ENCODE results near the gene TXK. TPM values are rescaled to one million over a fixed set of nuclear protein-coding genes. Genes with fewer than 3 reads are reported as not detected.

The TXK gene
- total and polyA plus RNA-seq, 10 of the 15 experiments (the other 5 are each of a cell fraction or from before 2014, with no cell fraction given): 0.44 to 2.9 (median 1.4) TPM

DNA sequence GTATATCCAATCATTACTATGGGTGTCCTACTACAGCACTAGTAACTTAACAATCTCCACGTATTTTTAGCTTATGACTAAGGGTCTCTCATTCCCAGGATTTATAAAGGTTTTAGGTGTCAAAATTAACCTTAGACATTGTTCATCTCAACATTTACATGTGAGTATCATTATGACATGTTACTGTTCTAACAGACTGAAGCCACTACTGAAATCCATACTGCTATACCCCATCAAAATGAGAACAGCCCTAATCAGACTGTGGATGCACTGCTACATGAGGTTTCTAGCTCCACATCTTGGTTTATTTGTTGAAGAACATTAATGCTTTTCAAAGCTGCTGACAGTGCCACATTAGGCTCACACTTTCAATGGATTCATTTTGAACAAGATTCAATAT lies 35.6 kb upstream of the TXK start:
- RAD21 ChIA-PET (ENCODE audit: unreplicated experiment): interaction anchor here (1.0 kb wide), 1 partner anchor 97 kb away, joined by 4 read pairs; no protein-coding TSS in a partner anchor
- CTCF ChIA-PET: interaction anchor here (1.2 to 1.4 kb wide), 3 partner anchors 12 to 105 kb away, joined by 3 to 5 read pairs (median 4); no protein-coding TSS in a partner anchor
- POLR2A ChIA-PET: no interaction called here
- Histone ChIP-seq H3K79me2 (ENCODE audit: control insufficient read depth, insufficient read depth, low read length) (peaks cover 9% of the 10 kb centered on the region), H3K4me2 (ENCODE audit: control insufficient read depth, insufficient read depth) (no peak overlapping the region), H3K4me1 (ENCODE audit: control insufficient read depth, insufficient read depth, low read length) (peaks cover 17% of the 10 kb centered on the region), H3K9ac (ENCODE audit: control insufficient read depth, insufficient read depth, low read length) (no peak overlapping the region), H3K27me3 (replicated peaks in 1 of 2; ENCODE audit: control insufficient read depth in 2 of 2, insufficient read depth in 2 of 2, low read length in 1 of 2) (no peaks in the 10 kb centered on the region), H3K27ac (ENCODE audit: control insufficient read depth, insufficient read depth) (no peak overlapping the region), H2AFZ (ENCODE audit: control insufficient read depth, low read depth, low read length) (no peak overlapping the region), H4K20me1 (ENCODE audit: control insufficient read depth, insufficient read depth) (no peaks in the 10 kb centered on the region), H3K9me3 (replicated peaks; ENCODE audit: control insufficient read depth, insufficient read depth, low read length) (peaks cover 6% of the 10 kb centered on the region; the same call in 2 of the 3 replicates), H3K36me3 (ENCODE audit: control insufficient read depth in 2 of 2, insufficient read depth in 2 of 2, low read length in 1 of 2) (peaks cover 12 to 34% of the 10 kb centered on the region in 2 experiments), H3K4me3 (no peak overlapping the region)
- ATAC-seq (no peak), FAIRE-seq (no peak), DNase-seq (ENCODE audit: low read depth, low spot score) (no peak)
- WGBS (ENCODE audit: insufficient coverage, insufficient replicate concordance, low lambda C conversion rate, missing lambda C conversion rate): 57% methylated on average over 1 of the region's 1 CpG
- intact Hi-C loops (cut with micrococcal nuclease; ENCODE audit: unreplicated experiment) (no loop called here), in situ Hi-C loops (cut with MboI) (no loop called here)
- no peak for TF ChIP-seq BCLAF1 (IDR thresholded peaks at IDR 0.05)
- TF ChIP-seq, protein P1, sequence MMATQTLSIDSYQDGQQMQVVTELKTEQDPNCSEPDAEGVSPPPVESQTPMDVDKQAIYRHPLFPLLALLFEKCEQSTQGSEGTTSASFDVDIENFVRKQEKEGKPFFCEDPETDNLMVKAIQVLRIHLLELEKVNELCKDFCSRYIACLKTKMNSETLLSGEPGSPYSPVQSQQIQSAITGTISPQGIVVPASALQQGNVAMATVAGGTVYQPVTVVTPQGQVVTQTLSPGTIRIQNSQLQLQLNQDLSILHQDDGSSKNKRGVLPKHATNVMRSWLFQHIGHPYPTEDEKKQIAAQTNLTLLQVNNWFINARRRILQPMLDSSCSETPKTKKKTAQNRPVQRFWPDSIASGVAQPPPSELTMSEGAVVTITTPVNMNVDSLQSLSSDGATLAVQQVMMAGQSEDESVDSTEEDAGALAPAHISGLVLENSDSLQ (IDR thresholded peaks at IDR 0.05): no peak
- TF ChIP-seq SUPT20H (IDR thresholded peaks at IDR 0.05; ENCODE audit: borderline replicate concordance, control insufficient read depth, low read depth, low read length): no peak
- no peak for TF ChIP-seq ZNF207 (IDR thresholded peaks at IDR 0.05; ENCODE audit: borderline replicate concordance)
- TF ChIP-seq RB1 (IDR thresholded peaks at IDR 0.05; ENCODE audit: borderline replicate concordance): no peak
- TF ChIP-seq BMI1 (IDR thresholded peaks at IDR 0.05; ENCODE audit: borderline replicate concordance): no peak
- TF ChIP-seq RAD51 (IDR thresholded peaks at IDR 0.05): no peak
- no peak for TF ChIP-seq RAD21 (IDR thresholded peaks at IDR 0.05; ENCODE audit: insufficient read depth, low read depth, low read length)
- no peak for TF ChIP-seq RCOR1 (conservative IDR thresholded peaks at IDR 0.05; ENCODE audit: low read depth, low read length)
- no peak for TF ChIP-seq BCL11A (IDR thresholded peaks at IDR 0.05; ENCODE audit: low read depth, low read length)
- TF ChIP-seq MTA3 (IDR thresholded peaks at IDR 0.05; ENCODE audit: borderline replicate concordance, low read length): no peak
- SMC1A ChIA-PET (ENCODE audit: uncharacterized antibody, unreplicated experiment): interaction anchor here (1.0 to 2.4 kb wide), 7 partner anchors 12 to 106 kb away, joined by 3 to 8 read pairs (median 4); no protein-coding TSS in a partner anchor
- BruUV-seq (replicated peaks): no TSS peak

Data from GM12878 (cell line).